ENCODE measurements around the gene XAF1.

XAF1 gene

GRCh38 chr17:6780001-6780400 lies 24.2 kb downstream of the XAF1 start:
- ChIA-PET POLR2A (ENCODE audit: low non-redundant PET) (no interaction called here), CTCF (interaction anchor here (0.6 kb wide), 1 partner anchor 1341 kb away, joined by 4 read pairs; no protein-coding TSS in a partner anchor)
- H3K27ac ChIP-seq: no peak overlapping the region
- DNase-seq (ENCODE audit: low spot score): no peak
- TF ChIP-seq CTCF (conservative IDR thresholded peaks at IDR 0.05; ENCODE audit: low read depth): no peak

GRCh38 chr17:6780886-6781285 lies 25.0 kb downstream of the XAF1 start:
- POLR2A ChIA-PET (ENCODE audit: low non-redundant PET): no interaction called here
- no peak for DNase-seq (ENCODE audit: low spot score)
- CTCF ChIA-PET: interaction anchor here (0.5 to 0.8 kb wide), 2 partner anchors 141 to 348 kb away, joined by 3 to 4 read pairs; no protein-coding TSS in a partner anchor
- no peak overlapping the region for H3K27ac ChIP-seq
- TF ChIP-seq CTCF (conservative IDR thresholded peaks at IDR 0.05; ENCODE audit: low read depth): no peak

GRCh38 chr17:6782244-6782643 lies 26.4 kb downstream of the XAF1 start:
- no peak for TF ChIP-seq CTCF (conservative IDR thresholded peaks at IDR 0.05; ENCODE audit: low read depth)
- CTCF ChIA-PET: interaction anchor here (0.6 kb wide), 1 partner anchor 243 kb away, joined by 3 read pairs; no protein-coding TSS in a partner anchor
- POLR2A ChIA-PET (ENCODE audit: low non-redundant PET): no interaction called here
- no peak for DNase-seq (ENCODE audit: low spot score)
- H3K27ac ChIP-seq: no peak overlapping the region

GRCh38 chr17:6786618-6787017 lies 30.8 kb downstream of the XAF1 start:
- DNase-seq (ENCODE audit: low spot score): peak; percentile 41
- ChIA-PET CTCF (interaction anchor here (0.6 to 1.0 kb wide), 2 partner anchors 120 to 978 kb away, joined by 3 to 4 read pairs; no protein-coding TSS in a partner anchor), POLR2A (ENCODE audit: low non-redundant PET) (no interaction called here)
- TF ChIP-seq CTCF (conservative IDR thresholded peaks at IDR 0.05; ENCODE audit: low read depth): no peak
- peak overlapping the region; percentile 69 for H3K27ac ChIP-seq

GRCh38 chr17:6787081-6787693 lies 31.3 kb downstream of the XAF1 start:
- ChIA-PET CTCF (interaction anchor here (0.6 to 1.0 kb wide), 3 partner anchors 22 to 978 kb away, joined by 3 to 4 read pairs (median 3); no protein-coding TSS in a partner anchor), POLR2A (ENCODE audit: low non-redundant PET) (no interaction called here)
- no peak for DNase-seq (ENCODE audit: low spot score)
- TF ChIP-seq CTCF (conservative IDR thresholded peaks at IDR 0.05; ENCODE audit: low read depth): no peak
- peak overlapping the region; percentile 69 for H3K27ac ChIP-seq

- peak overlapping the region; percentile 23; the same call in 1 of the 2 replicates for H3K27ac ChIP-seq
- ChIA-PET CTCF (no interaction called here), POLR2A (ENCODE audit: low non-redundant PET) (no interaction called here)
- DNase-seq (ENCODE audit: low spot score): no peak
- no peak for TF ChIP-seq CTCF (conservative IDR thresholded peaks at IDR 0.05; ENCODE audit: low read depth)
Observed at GRCh38 chr17:6789146-6789545, 33.3 kb downstream of the XAF1 start.
